Keratinocyte (primary cell): Measurements from ENCODE around the gene SPECC1. TPM values are rescaled to one million over a fixed set of nuclear protein-coding genes. Genes with fewer than 3 reads are reported as not detected.

ENCODE experiments used
- DNase-seq: peaks from one replicate; pipeline ENCODE4 v3.0.0-alpha.2; 2011; ENCODE audit warnings: low read depth, missing footprints, low spot score
- FAIRE-seq: peaks from 2 replicates; lab custom pipeline; 2011; peaks lifted over from hg19 to GRCh38; lab: Jason Lieb, UNC
- H2AFZ ChIP-seq: 2 replicates; pipeline ENCODE4 v1.6.0; 2012; ENCODE audit warnings: low read length, control low read depth, inconsistent platforms; ENCODE audit not compliant: control insufficient read depth
- H3K27ac ChIP-seq: 2 replicates; pipeline ENCODE4 v1.5.1; 2011; ENCODE audit warnings: low read length; ENCODE audit not compliant: control insufficient read depth, insufficient read depth
- H3K27me3 ChIP-seq: 3 replicates; pipeline ENCODE4 v1.6.0; 2011; ENCODE audit warnings: low read length; ENCODE audit not compliant: control insufficient read depth, insufficient read depth; ENCODE audit errors: extremely low read depth
- H3K36me3 ChIP-seq, 2 experiments: 2 replicates in 1 of 2; 3 replicates in 1 of 2; pipeline ENCODE4 v1.5.1; 2011; ENCODE audit warnings: low read length in 2 of 2, mild to moderate bottlenecking in 1 of 2; ENCODE audit not compliant: control insufficient read depth in 2 of 2, insufficient read depth in 2 of 2; ENCODE audit errors: extremely low read depth in 1 of 2
- H3K4me1 ChIP-seq: 3 replicates; pipeline ENCODE4 v1.5.1; 2011; ENCODE audit warnings: low read length; ENCODE audit not compliant: control insufficient read depth, insufficient read depth; ENCODE audit errors: extremely low read depth
- H3K4me2 ChIP-seq: 3 replicates; pipeline ENCODE4 v1.6.0; 2011; ENCODE audit warnings: low read depth, low read length; ENCODE audit not compliant: control insufficient read depth, insufficient read depth; ENCODE audit errors: extremely low read depth
- H3K4me3 ChIP-seq, 3 experiments: fragments of 200-600 bp in 1 of 3; sonication (generic) in 1 of 3; 2 replicates in 2 of 3; 3 replicates in 1 of 3; pipeline ENCODE4 v1.5.1; 2011 to 2016; ENCODE audit warnings: low read length in 3 of 3, mild to moderate bottlenecking in 3 of 3, control low read depth in 2 of 3, inconsistent platforms in 1 of 3, low read depth in 1 of 3, mixed read lengths in 1 of 3, mixed run types in 1 of 3, moderate library complexity in 1 of 3; ENCODE audit not compliant: control insufficient read depth in 2 of 3, insufficient read depth in 2 of 3; ENCODE audit errors: extremely low read depth in 1 of 3
- H3K79me2 ChIP-seq: 2 replicates; pipeline ENCODE4 v1.6.0; 2012; ENCODE audit warnings: low read length; ENCODE audit not compliant: control insufficient read depth, insufficient read depth
- H3K9ac ChIP-seq: 3 replicates; pipeline ENCODE4 v1.6.0; 2011; ENCODE audit warnings: low read length; ENCODE audit not compliant: control insufficient read depth, insufficient read depth; ENCODE audit errors: extremely low read depth
- H3K9me1 ChIP-seq: 3 replicates; pipeline ENCODE4 v1.6.0; 2011; ENCODE audit warnings: low read length; ENCODE audit not compliant: control insufficient read depth, insufficient read depth; ENCODE audit errors: extremely low read depth
- H3K9me3 ChIP-seq: 2 replicates; pipeline ENCODE4 v1.5.1; 2012; ENCODE audit warnings: low read depth, low read length; ENCODE audit not compliant: control insufficient read depth
- H4K20me1 ChIP-seq: 3 replicates; pipeline ENCODE4 v1.6.0; 2011; ENCODE audit warnings: low read length; ENCODE audit not compliant: control insufficient read depth, insufficient read depth; ENCODE audit errors: extremely low read depth
- CTCF ChIP-seq, 3 experiments: IDR thresholded peaks in 1 of 3; conservative IDR thresholded peaks in 1 of 3; optimal IDR thresholded peaks in 1 of 3; 2 replicates in 2 of 3; 3 replicates in 1 of 3; pipeline versions ENCODE3 to v1.5.1; 2011; ENCODE audit warnings: low read length in 3 of 3, mild to moderate bottlenecking in 3 of 3, moderate library complexity in 2 of 3, control low read depth in 1 of 3, inconsistent platforms in 1 of 3; ENCODE audit not compliant: insufficient read depth in 2 of 3; ENCODE audit errors: extremely low read depth in 1 of 3
- EZH2 ChIP-seq: IDR thresholded peaks from one replicate; pipeline ENCODE4 v1.6.1; 2012; ENCODE audit warnings: inconsistent platforms, mild to moderate bottlenecking, low read length, moderate library complexity
- dilution Hi-C: fragments of 300-500 bp; cut with MboI; formaldehyde crosslinking; loops from one replicate; pipeline ENCODE4 v1.7.0; 2020; ENCODE audit warnings: low sequenced_read_pairs; ENCODE audit not compliant: extremely low pct_ligation_motif_present
- polyA plus RNA-seq, 5 experiments: library from polyadenylated mRNA; depleted of rRNA in 3 of 5; stranded (reverse) in 3 of 5; stranded (forward) in 1 of 5; unstranded in 1 of 5; fragments of >200 nt; gene quantifications; 1 replicate in 1 of 5; 2 replicates in 3 of 5; 3 replicates in 1 of 5; pipeline versions ENCODE4 v1.2.1 to v1.2.3, GENCODE V29; 2011 to 2012; ENCODE audit warnings: missing spikeins in 2 of 5, low read depth in 1 of 5, low replicate concordance in 1 of 5

SPECC1 gene
- polyA plus RNA-seq, 1 donor (not counting 4 experiments of a cell fraction or from before 2014, with no cell fraction given) = 20.9 TPM

GRCh38 chr17:20121359-20122253, 112.4 kb downstream of the SPECC1 start:
- Histone ChIP-seq H3K79me2 (no peaks in the 10 kb centered on the region), H3K4me2 (no peak overlapping the region), H3K36me3 (no peaks in the 10 kb centered on the region), H3K4me1 (peaks cover 4% of the 10 kb centered on the region), H3K27ac (no peak overlapping the region), H3K9me3 (no peaks in the 10 kb centered on the region), H3K9ac (no peak overlapping the region), H2AFZ (no peak overlapping the region), H4K20me1 (no peaks in the 10 kb centered on the region), H3K9me1 (peaks cover 4% of the 10 kb centered on the region), H3K4me3 (no peak overlapping the region), H3K27me3 (no peaks in the 10 kb centered on the region)
- TF ChIP-seq CTCF (optimal IDR thresholded peaks at IDR 0.05 in 1 of 3, IDR thresholded peaks at IDR 0.05 in 1 of 3, conservative IDR thresholded peaks at IDR 0.05 in 1 of 3; ENCODE audit: extremely low read depth in 1 of 3, insufficient read depth in 2 of 3, low read length in 3 of 3) = peak; percentile 75 to 86 (median 84)
- no peak for TF ChIP-seq EZH2
- DNase-seq = no peak
- dilution Hi-C loops = no loop called here
- peak; percentile 64 for FAIRE-seq

- no peaks in the 10 kb centered on the region for H3K9me3 ChIP-seq
- TF ChIP-seq EZH2 = no peak
- TF ChIP-seq CTCF (optimal IDR thresholded peaks at IDR 0.05 in 1 of 3, IDR thresholded peaks at IDR 0.05 in 1 of 3, conservative IDR thresholded peaks at IDR 0.05 in 1 of 3; ENCODE audit: extremely low read depth in 1 of 3, insufficient read depth in 2 of 3, low read length in 3 of 3) = no peak
- no peak overlapping the region for H2AFZ ChIP-seq
- no peaks in the 10 kb centered on the region for H4K20me1 ChIP-seq
- DNase-seq = no peak
- no peak overlapping the region for H3K27ac ChIP-seq
- H3K9ac ChIP-seq = no peak overlapping the region
- H3K4me2 ChIP-seq = no peak overlapping the region
- H3K4me1 ChIP-seq = peaks cover 4% of the 10 kb centered on the region
- dilution Hi-C loops = no loop called here
- no peak overlapping the region for H3K4me3 ChIP-seq
- no peak for FAIRE-seq
- H3K9me1 ChIP-seq = peaks cover 4% of the 10 kb centered on the region
- H3K36me3 ChIP-seq = no peaks in the 10 kb centered on the region
- H3K79me2 ChIP-seq = no peaks in the 10 kb centered on the region
- H3K27me3 ChIP-seq = no peaks in the 10 kb centered on the region
These were observed 113.2 kb downstream of the SPECC1 start for GRCh38 chr17:20122254-20122879.
